AG20443 (cell line): ENCODE data around the gene BUD23.
"Not testable (repeated sequence)": the region's sequence is repeated elsewhere in the genome, so short reads cannot be mapped to it uniquely, and the experiment has no call there.

Experiments
- DNase-seq: peaks from one replicate; pipeline ENCODE4 v3.0.0; 2012; ENCODE audit warnings: low spot score, mixed read lengths

BUD23 gene

DNA sequence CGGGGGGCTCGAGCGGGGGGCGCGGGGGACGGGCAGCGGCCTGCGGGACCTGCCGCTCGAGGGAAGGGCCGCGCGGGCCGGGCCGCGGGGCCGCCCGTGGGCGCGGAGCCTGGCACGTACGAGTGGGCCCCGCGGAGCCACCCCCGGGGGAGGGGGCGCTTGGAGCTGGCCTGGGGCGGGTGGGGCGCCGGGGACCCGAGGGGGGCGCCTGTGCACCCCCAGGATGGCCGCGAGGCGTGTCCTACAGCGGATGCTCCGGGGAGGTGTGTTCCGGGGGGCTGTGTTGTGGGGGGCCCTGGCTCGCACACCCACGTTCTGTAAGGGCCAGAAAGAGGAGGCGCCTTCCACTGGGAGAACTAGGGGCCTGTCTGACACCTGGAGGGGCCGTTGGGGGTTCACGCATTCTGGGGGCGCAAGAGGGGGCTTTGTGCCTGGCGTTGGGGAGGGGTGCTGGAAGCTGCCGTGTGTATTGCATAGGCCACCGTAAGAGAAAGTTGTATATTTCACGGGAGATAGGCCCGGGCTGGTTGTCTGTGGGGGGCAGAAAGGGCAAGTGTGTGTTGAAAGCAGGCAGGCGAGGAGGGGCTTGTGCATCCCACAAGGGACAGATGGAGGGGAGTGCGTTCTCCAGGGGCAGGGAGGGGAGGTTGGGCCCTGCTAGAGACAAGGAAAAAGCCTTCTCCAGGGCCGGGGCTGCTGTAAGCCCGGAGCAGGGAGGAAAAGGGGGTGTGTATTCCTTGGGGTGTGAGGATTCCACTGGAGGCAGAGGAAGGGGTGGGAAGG lies 15.1 kb upstream of the BUD23 start:
- no peak for DNase-seq

GRCh38 chr7:73668886-73669230 lies 14.5 kb upstream of the BUD23 start:
- no peak for DNase-seq

DNA sequence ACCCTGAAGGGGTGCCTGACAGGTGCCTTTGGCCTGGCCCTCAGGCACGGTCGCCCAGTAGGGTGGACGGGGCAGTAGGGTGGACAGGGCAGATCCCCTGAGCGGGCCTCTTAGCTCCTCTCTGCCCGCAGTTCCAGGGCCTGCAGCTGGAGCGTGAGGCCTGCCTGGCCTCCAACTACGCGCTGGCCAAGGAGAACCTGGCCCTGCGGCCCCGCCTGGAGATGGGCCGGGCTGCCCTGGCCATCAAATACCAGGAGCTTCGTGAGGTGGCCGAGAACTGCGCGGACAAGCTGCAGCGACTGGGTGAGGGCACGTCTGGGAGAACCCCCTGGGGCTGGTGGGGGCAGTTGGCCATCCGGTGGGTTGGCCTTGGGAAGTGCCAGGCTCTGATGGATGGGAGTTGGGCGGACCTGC lies 14.1 kb upstream of the BUD23 start:
- DNase-seq, result no peak

DNA sequence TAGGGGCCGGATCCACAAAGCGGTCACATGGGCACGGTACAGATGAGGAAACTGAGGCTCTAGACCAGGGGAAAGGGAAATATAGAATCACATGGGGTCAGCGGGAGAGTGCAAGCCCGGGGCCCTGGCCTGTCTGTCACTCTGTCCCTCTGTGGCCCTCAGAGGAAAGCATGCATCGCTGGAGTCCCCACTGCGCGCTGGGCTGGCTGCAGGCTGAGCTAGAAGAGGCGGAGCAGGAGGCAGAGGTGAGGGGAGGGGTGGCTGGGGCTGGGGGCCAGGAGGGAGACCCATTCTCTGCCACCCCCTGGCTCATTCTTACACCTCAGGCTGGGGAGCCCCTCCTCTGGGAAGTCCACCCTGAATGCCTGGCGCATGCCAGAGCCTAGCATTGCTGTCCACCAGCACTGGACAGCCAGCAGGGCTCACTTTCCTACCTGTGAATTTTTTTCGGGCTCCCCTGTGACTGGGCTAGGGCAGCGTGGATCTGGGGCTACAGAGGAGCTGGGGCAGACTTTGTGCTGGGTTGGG lies 13.5 kb upstream of the BUD23 start:
- no peak for DNase-seq

DNA sequence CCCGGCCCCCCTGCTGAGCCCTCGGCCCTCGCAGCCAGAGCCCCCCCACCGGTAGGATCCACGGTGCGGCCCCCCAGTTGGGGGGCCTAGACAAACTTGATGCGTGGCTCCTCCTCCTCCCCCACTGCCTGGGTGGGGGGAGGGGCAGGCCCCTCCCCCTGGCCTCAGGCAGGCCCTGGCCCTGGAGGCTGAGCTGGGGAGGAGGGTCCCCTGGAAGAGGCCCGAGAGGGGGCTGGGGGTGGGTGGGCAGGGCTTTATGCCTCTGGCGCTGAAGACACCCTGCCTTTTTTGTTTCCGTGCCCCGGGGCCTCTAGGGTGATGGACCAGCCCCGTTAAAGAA lies 12.1 kb upstream of the BUD23 start:
- DNase-seq, result no peak

DNA sequence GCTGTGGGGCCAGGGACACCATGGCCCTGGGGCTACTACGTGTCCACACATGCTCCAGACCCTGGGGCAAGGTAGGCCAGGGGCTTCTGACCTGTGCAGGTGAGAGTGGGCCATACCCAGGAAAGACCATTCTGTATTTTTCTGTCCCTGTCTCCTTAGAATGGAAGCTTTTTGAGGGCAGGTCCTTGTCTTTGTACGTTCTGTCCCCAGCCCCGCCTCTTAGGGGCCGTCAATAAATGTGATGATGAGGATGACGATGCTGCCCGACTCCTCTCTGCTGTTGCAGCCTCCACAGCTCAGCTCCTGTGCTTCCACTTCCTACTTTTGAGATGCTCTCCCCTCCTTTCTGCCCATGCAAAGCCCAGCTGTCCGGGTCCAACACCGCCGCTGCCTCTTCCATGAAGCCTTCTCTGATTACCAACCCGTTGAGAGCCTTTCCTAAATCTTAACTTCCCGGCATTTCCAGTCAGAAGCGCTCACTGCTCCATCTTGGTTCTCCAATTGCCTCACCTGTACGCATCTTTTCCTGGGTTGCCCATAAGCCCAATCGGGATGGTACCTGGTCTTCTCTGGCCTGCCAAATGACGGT lies 11.4 kb upstream of the BUD23 start:
- DNase-seq, result no peak

- DNase-seq, result no peak
Observed at GRCh38 chr7:73674468-73675124, 8.8 kb upstream of the BUD23 start.

- not testable (repeated sequence) for DNase-seq
Observed at GRCh38 chr7:73676062-73676461, 7.3 kb upstream of the BUD23 start.

GRCh38 chr7:73678862-73679261 lies 4.5 kb upstream of the BUD23 start:
- DNase-seq, result no peak

DNA sequence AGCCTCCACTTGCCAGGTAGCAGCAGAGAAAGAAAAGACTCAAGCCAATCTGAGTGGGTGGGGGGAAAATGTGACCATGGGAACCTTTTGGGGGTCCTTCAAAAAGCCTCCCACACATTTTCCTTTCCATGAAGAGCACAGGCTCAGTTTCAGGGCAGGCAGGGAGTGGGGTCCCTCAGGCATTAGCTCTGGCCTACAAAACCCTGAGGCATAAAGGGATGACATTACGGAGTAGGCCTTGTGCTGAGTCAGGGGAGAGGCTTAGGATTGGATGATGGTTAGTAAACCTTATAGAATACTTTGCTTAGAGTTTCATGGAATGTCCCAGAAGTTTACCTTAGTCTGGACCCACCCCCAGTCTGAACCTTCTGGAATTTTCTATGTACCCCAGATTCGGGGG lies 3.7 kb upstream of the BUD23 start:
- no peak for DNase-seq

DNA sequence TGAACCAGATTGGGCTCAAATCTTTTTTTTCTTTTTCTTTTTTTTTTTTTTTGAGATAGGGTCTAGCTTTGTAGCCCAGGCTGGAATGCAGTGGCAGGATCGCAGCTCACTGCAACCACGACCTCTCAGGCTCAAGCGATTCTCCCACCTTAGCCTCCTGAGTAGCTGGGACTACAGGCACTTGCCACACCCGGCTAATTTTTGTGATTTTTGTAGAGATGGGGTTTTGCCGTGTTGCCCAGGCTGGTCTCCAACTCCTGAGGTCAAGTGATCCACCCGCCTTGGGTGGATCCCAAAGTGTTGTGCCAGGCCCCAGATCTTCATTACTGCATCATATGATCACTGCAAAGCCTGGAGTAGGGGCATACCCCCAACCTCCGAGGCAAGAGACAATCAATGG lies 2.9 kb upstream of the BUD23 start:
- DNase-seq, result no peak

GRCh38 chr7:73681031-73681430 lies 2.4 kb upstream of the BUD23 start:
- no peak for DNase-seq

DNA sequence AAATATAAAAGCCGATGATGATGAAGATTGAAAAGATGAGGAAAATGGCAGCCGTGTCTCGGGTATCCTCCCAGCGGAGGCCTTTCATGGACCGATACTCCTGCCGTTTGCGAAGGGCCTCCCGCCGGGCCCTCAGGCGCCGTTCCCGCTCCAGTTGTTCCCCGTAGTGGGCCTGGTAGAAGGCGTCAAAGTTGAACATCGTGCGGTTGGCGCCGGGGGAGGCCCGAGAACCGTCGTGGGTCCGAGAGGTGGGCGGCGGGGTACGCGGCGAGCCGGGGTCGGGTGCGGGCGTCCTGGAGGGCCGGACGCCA lies 697 bp upstream of the BUD23 start:
- no peak for DNase-seq

GRCh38 chr7:73683788-73684693 lies 644 bp downstream of the BUD23 start:
- DNase-seq, result no peak

- no peak for DNase-seq
Observed at GRCh38 chr7:73685311-73685710, 1.9 kb downstream of the BUD23 start.

DNA sequence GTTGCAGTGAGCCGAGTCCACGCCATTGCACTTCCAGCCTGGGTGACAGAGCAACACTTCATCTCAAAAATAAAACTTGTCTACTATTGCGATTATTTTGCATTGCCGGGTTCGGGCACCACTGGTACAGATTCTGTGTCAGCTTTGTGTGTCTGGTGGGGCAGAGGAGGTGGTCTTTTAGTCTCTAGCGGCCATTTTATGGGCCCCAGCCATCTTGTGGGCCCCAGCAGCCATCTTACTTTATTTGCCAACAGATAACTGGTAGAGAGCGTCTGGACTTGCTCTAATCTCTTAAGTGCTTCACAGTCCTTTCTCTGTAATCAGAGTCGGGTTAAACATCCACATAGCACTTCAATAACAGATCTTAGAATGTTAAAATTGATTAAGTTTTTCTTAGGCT lies 4.9 kb downstream of the BUD23 start:
- DNase-seq, result no peak

DNA sequence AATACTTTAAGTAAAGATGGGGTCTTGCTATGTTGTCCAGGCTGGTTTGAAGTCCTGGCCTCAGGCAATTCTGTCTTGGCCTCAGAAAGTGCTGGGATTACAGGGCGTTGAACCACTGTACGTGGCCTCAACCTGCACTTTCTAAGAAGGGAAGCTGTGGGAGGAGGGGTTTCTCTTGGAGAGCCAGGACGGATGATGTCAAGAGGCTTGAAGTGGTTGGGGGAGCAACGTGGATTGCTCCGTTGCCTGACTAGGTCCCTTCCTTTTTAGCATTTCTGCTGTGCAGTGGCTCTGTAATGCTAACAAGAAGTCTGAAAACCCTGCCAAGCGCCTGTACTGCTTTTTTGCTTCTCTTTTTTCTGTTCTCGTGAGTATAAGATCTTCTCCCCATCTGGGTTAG lies 7.2 kb downstream of the BUD23 start:
- no peak for DNase-seq

DNA sequence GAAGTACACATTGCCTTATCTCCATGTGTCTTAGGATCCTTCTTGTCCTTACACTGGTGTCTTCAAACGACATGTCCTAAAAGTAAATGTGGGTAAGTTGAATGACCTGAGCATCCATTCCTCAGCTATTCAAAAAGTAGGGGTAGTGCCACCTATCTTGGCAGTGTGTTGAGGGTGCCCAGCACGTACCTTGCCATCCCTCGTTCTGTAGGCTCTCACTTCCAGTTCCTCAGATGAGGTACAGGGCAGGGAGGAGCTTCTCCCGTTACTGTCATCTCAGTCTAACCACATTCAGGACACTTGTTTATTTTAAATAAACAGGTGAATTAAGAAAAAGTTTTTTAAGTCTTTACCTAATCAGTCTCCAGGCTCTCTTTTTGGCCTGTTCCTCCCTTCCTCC lies 13.0 kb downstream of the BUD23 start:
- DNase-seq, result no peak

DNA sequence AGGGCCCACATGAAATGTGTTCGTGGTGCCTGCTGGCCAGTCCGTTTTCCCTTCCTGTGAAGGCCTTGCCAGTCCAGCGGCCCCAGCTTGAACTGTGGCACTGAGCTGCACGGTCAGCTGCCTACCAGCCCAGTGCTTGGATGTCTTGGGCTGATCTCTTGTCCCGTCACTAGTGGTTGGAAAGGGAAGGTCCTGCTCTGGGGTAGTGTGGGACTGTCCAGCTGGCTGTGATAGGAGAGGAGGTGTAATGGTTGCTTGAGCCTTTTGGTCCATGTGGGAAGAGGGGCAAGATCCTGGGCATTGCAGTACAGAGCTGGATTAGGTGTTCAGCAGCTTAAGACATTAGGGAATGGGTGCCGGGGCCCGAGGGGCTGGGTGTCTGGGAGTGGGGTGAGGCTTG lies 15.0 kb downstream of the BUD23 start:
- DNase-seq, result no peak

GRCh38 chr7:73699370-73700068 lies 16.1 kb downstream of the BUD23 start:
- DNase-seq, result no peak

DNA sequence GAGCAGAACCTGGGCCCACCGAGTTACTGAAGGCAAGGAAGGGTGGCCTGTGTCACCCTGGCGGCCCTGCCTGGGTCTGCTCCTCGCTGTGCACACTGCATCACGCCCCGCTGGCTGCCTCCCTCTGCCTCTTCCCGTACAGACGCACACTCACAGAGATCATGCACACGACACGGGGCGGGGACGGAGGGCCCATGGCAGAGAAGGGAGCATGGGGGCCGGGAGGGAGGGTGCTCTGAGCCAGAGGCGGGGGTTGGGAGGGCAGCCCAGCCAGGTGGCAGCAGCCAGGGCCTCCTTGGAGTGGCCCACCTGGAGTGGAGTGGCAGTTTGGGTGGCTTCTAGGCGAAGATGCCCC lies 16.6 kb downstream of the BUD23 start:
- no peak for DNase-seq

- DNase-seq, result no peak
Observed at GRCh38 chr7:73700581-73701134, 17.3 kb downstream of the BUD23 start.
